LNCaP clone FGC (cell line): ENCODE measurements around the gene ANKFN1.
"Not testable (repeated sequence)": the region's sequence is repeated elsewhere in the genome, so short reads cannot be mapped to it uniquely, and the experiment has no call there.

Experiments used
- DNase-seq: peaks from one replicate; pipeline ENCODE4 v3.0.0-alpha.2; 2011; ENCODE audit warnings: low read depth
- H3K4me3 ChIP-seq: 2 replicates; pipeline ENCODE4 v1.5.1; 2011; ENCODE audit warnings: mild to moderate bottlenecking, low read depth, low read length, control low read depth
- TF ChIP-seq, protein P1 (sequence below): IDR thresholded peaks from 2 replicates; pipeline ENCODE4 v1.5.1; 2012; ENCODE audit warnings: mild to moderate bottlenecking; ENCODE audit not compliant: control insufficient read depth, insufficient read depth; ENCODE audit errors: extremely low read depth

ANKFN1 gene

DNA sequence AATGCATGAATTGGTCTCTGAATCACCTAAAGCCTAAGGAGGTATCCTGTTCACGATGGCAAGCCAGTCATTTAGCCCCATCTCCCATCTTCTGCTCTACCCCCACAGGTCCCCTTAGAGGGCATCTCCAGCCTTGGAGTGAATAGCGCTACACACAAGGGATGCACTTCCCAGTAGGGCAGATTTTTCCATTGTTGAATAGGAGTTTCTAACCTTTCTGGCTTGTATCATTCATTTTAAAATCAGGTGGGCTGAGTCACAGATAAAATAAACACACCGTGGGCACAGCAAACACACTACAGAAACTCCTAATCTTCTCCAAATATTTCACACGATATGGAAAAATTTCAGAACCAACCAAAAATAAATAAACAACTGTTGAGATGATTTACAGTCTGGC, 239.0 kb downstream of the ANKFN1 start:
- no peak for DNase-seq
- no peak overlapping the region for H3K4me3 ChIP-seq
- TF ChIP-seq, protein P1, sequence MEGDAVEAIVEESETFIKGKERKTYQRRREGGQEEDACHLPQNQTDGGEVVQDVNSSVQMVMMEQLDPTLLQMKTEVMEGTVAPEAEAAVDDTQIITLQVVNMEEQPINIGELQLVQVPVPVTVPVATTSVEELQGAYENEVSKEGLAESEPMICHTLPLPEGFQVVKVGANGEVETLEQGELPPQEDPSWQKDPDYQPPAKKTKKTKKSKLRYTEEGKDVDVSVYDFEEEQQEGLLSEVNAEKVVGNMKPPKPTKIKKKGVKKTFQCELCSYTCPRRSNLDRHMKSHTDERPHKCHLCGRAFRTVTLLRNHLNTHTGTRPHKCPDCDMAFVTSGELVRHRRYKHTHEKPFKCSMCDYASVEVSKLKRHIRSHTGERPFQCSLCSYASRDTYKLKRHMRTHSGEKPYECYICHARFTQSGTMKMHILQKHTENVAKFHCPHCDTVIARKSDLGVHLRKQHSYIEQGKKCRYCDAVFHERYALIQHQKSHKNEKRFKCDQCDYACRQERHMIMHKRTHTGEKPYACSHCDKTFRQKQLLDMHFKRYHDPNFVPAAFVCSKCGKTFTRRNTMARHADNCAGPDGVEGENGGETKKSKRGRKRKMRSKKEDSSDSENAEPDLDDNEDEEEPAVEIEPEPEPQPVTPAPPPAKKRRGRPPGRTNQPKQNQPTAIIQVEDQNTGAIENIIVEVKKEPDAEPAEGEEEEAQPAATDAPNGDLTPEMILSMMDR, result no peak

DNA sequence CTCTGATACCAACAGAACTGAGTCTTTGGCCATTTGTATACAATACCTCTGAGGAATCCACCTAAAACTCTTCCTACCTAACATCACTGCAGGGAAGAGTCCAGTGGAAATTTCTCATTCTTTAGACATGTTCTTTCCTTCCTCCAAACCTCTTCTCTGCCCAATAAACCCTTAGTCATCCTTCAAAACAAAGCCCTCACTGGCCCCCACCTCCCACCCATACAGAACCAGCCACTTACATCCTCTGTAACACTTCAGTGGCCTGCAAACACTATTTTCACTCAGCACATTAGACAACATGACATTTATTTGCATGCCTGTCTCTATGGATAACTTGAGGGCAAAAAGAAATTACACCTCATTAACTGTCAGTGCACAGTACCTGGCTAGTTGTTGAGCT, 239.9 kb downstream of the ANKFN1 start:
- no peak for DNase-seq
- no peak overlapping the region for H3K4me3 ChIP-seq
- TF ChIP-seq, protein P1, result no peak

DNA sequence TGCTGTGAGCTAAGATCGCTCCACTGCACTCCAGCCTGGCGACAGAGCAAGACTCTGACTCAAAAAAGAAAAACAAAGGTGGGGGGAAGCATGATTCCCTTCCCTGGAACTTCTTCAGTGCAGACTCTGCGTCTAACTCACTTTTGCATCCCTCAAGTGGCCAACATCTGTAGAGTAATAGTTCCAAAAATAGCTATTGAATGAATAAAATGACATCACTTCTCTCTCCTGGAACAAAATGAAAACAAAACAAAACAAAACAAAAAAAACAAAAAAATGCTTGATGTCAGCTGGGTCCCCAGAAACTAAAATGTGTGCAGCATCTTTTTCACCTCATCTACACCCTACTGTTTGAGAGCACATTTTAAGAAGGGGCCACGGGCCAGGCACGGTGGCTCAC, 242.5 kb downstream of the ANKFN1 start:
- no peak overlapping the region for H3K4me3 ChIP-seq
- no peak for DNase-seq
- TF ChIP-seq, protein P1, result no peak

DNA sequence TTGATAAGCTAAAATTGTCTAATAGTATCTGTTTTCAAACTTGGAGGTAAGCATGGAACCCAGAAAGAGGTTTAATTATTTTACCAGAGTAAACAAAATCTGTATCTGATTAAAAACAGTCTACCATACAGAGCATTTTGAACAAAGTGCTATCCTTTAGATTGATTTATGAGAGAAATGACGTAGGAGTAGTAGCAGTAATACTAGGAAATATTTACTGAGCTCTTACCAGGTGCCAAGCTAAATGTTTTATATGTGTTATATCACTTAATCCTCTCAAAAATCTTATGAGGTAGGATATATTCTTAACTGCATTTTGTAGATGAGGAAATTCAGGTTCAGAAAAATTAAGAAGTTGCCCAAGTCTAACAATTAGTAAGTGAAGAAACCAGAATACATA, 253.8 kb downstream of the ANKFN1 start:
- no peak overlapping the region for H3K4me3 ChIP-seq
- TF ChIP-seq, protein P1, result no peak
- no peak for DNase-seq

DNA sequence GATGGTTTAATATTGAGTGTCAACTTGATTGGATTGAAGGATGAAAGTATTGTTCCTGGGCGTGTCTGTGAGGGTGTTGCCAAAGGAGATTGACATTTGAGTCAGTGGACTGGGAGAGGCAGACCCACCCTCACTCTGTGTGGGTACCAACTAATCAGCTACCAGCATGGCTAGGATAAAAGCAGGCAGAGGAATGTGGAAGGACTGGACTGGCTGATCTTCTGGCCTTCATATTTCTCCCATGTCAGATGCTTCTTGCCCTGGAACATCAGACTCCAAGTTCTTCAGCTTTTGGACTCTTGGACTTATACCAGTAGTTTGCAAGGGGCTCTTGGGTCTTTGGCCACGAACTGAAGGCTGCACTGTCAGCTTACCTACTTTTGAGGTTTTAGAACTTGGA, 259.1 kb downstream of the ANKFN1 start:
- not testable (repeated sequence) for DNase-seq, H3K4me3 ChIP-seq

DNA sequence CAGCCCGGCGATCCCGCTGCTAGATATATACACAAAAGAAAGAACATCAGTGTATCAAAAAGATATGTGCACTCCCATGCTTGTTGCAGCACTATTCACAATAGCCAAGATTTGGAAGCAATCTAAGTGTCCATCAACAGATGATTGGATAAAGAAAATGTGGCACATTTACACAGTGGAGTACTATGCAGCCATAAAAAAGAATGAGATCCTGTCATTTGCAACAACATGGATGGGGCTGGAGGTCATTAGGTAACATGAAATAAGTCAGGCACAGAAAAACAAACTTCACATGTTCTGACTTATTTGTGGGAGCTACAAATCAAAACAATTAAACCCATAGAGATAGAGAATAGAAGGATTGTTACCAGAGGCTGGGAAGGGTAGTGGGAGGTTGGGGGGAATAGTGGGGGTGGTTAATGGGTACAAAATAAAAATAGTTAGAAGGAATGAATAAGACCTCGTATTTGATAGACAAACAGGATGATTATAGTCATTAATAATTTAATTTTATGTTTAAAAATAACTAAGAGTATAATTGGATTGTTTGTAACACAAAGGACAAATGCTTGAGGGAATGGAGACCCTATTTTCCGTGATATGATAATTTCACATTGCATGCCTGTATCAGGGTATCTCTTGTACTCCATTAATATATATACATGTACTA, 263.5 kb downstream of the ANKFN1 start:
- no peak for DNase-seq
- TF ChIP-seq, protein P1, result no peak
- H3K4me3 ChIP-seq, result no peak overlapping the region

DNA sequence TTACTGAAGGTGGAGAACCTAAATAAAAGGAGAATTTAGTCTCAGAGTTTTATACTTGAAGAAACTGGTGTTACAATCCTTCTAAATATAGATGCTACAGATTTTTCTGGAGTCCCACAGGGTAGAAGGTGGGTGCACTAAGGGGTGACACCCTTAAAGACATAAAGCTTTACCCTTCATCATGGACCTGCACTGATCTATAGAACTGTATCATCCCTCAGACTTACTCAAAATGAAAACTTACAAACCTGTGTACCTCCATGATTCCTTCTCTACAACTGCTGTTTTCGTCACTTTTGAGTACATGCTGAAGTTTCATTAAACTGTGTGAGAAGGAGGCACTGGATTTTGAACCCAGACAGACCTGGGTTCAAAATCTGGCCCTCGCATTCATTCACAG, 270.7 kb downstream of the ANKFN1 start:
- no peak overlapping the region for H3K4me3 ChIP-seq
- no peak for DNase-seq
- TF ChIP-seq, protein P1, result no peak

DNA sequence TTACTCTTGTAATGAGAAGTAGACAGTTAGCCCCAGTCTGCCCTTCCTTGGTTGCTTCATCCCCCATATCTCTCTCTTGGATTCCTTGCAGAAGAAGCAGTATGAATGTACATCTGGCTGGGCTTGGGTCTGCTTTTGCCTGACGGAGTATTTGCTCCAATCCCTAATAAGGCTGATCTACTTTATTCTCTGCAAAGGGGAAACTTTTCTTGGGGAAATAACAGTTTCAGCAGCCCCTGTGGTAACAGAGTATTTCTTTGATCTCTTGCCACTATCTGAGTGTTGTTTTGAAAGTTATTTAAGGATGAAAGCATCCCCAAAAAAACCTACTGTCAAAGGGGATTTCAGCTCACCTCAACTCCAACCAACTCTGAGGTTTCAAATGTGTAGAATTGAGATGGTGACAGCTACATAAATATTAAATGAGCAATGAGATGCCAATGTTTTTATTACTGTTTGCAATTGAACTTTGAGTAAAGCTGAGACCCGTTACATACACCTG, 271.3 kb downstream of the ANKFN1 start:
- no peak overlapping the region for H3K4me3 ChIP-seq
- no peak for DNase-seq
- TF ChIP-seq, protein P1, result no peak
